CD4-positive, alpha-beta T cell treated with Interleukin-21 for 1 hour (primary cell): ENCODE results near the gene ENOX1.

Source experiments
- DNase-seq: peaks from one replicate; pipeline ENCODE4 v3.0.0-alpha.2; 2020

ENOX1 gene

GRCh38 chr13:43268632-43269031 is 518.1 kb downstream of the ENOX1 start:
- DNase-seq = no peak

- DNase-seq = no peak
These were observed 518.9 kb downstream of the ENOX1 start for GRCh38 chr13:43267916-43268315.

- DNase-seq = no peak
These were observed 519.7 kb downstream of the ENOX1 start for GRCh38 chr13:43266936-43267615.

GRCh38 chr13:43265028-43265427 is 521.7 kb downstream of the ENOX1 start:
- no peak for DNase-seq

- DNase-seq = no peak
These were observed 522.3 kb downstream of the ENOX1 start for GRCh38 chr13:43264458-43264857.

GRCh38 chr13:43263047-43263446 is 523.7 kb downstream of the ENOX1 start:
- DNase-seq = no peak

GRCh38 chr13:43260999-43261398 is 525.8 kb downstream of the ENOX1 start:
- no peak for DNase-seq

GRCh38 chr13:43258771-43259170 is 528.0 kb downstream of the ENOX1 start:
- DNase-seq = no peak

- DNase-seq = no peak
These were observed 529.0 kb downstream of the ENOX1 start for GRCh38 chr13:43257765-43258164.

GRCh38 chr13:43251961-43252360 is 534.8 kb downstream of the ENOX1 start:
- no peak for DNase-seq

GRCh38 chr13:43246382-43246781 is 540.4 kb downstream of the ENOX1 start:
- no peak for DNase-seq

- no peak for DNase-seq
These were observed 541.3 kb downstream of the ENOX1 start for GRCh38 chr13:43245374-43245964.

- DNase-seq = no peak
These were observed 542.3 kb downstream of the ENOX1 start for GRCh38 chr13:43244481-43244880.

- no peak for DNase-seq
These were observed 543.1 kb downstream of the ENOX1 start for GRCh38 chr13:43243711-43244110.

- no peak for DNase-seq
These were observed 544.7 kb downstream of the ENOX1 start for GRCh38 chr13:43242040-43242439.

- no peak for DNase-seq
These were observed 546.5 kb downstream of the ENOX1 start for GRCh38 chr13:43240278-43240677.

- DNase-seq = no peak
These were observed 547.4 kb downstream of the ENOX1 start for GRCh38 chr13:43239275-43239840.

GRCh38 chr13:43238341-43239083 is 548.3 kb downstream of the ENOX1 start:
- DNase-seq = no peak

- DNase-seq = no peak
These were observed 549.2 kb downstream of the ENOX1 start for GRCh38 chr13:43237616-43238015.

- DNase-seq = no peak
These were observed 551.7 kb downstream of the ENOX1 start for GRCh38 chr13:43235028-43235427.

GRCh38 chr13:43232873-43233265 is 553.9 kb downstream of the ENOX1 start:
- no peak for DNase-seq

- DNase-seq = no peak
These were observed 554.5 kb downstream of the ENOX1 start for GRCh38 chr13:43232144-43232872.

- DNase-seq = no peak
These were observed 555.8 kb downstream of the ENOX1 start for GRCh38 chr13:43230989-43231388.
